Astrocyte (in vitro differentiated cells and primary cell): ENCODE results near the gene SRL. TPM values are rescaled to one million over a fixed set of nuclear protein-coding genes. Genes with fewer than 3 reads are reported as not detected.
A peak's percentile ranks its signal among the peaks of the same experiment; 100 is the strongest.

Experiments used
- DNase-seq: peaks from one replicate; pipeline ENCODE4 v3.0.0-alpha.2; 2010; ENCODE audit warnings: low read depth
- FAIRE-seq: peaks from 2 replicates; lab custom pipeline; 2011; peaks lifted over from hg19 to GRCh38; lab: Jason Lieb, UNC
- H2AFZ ChIP-seq: 2 replicates; pipeline ENCODE4 v1.6.0; 2012; ENCODE audit warnings: low read depth, low read length, inconsistent platforms
- H3K27ac ChIP-seq: 2 replicates; pipeline ENCODE4 v1.5.1; 2011; ENCODE audit warnings: low read depth, low read length, inconsistent platforms
- H3K27me3 ChIP-seq: 2 replicates; pipeline ENCODE4 v1.6.0; 2011; ENCODE audit warnings: low read length, inconsistent platforms; ENCODE audit not compliant: insufficient read depth
- H3K36me3 ChIP-seq: 2 replicates; pipeline ENCODE4 v1.5.1; 2011; ENCODE audit warnings: low read length, inconsistent platforms; ENCODE audit not compliant: insufficient read depth
- H3K4me1 ChIP-seq: 2 replicates; pipeline ENCODE4 v1.5.1; 2011; ENCODE audit warnings: low read length, inconsistent platforms; ENCODE audit not compliant: insufficient read depth
- H3K4me2 ChIP-seq: 2 replicates; pipeline ENCODE4 v1.6.0; 2012; ENCODE audit warnings: low read length, inconsistent platforms
- H3K4me3 ChIP-seq: 2 replicates; pipeline ENCODE4 v1.5.1; 2011; ENCODE audit warnings: low read depth, mild to moderate bottlenecking, low read length, inconsistent platforms; ENCODE audit not compliant: insufficient read depth
- H3K79me2 ChIP-seq: 2 replicates; pipeline ENCODE4 v1.6.0; 2012; ENCODE audit warnings: mild to moderate bottlenecking, low read length, inconsistent platforms; ENCODE audit not compliant: insufficient read depth
- H3K9ac ChIP-seq: 2 replicates; pipeline ENCODE4 v1.6.0; 2012; ENCODE audit warnings: mild to moderate bottlenecking, low read length, inconsistent platforms
- H3K9me3 ChIP-seq: 2 replicates; pipeline ENCODE4 v1.5.1; 2012; ENCODE audit warnings: low read depth, mild to moderate bottlenecking, low read length, inconsistent platforms; ENCODE audit not compliant: insufficient read depth
- H4K20me1 ChIP-seq: 2 replicates; pipeline ENCODE4 v1.6.0; 2012; ENCODE audit warnings: low read length, inconsistent platforms; ENCODE audit not compliant: insufficient read depth
- H3K27ac Mint-ChIP-seq: one replicate; pipeline ENCODE4 v1.8.0; 2021; ENCODE audit warnings: mild to moderate bottlenecking, mixed read lengths; ENCODE audit not compliant: unreplicated experiment
- H3K27me3 Mint-ChIP-seq: one replicate; pipeline ENCODE4 v1.8.0; 2021; ENCODE audit warnings: low read depth, mixed read lengths; ENCODE audit not compliant: unreplicated experiment
- H3K36me3 Mint-ChIP-seq: one replicate; pipeline ENCODE4 v1.8.0; 2021; ENCODE audit warnings: low read depth, mixed read lengths; ENCODE audit not compliant: unreplicated experiment
- H3K4me1 Mint-ChIP-seq: one replicate; pipeline ENCODE4 v1.8.0; 2021; ENCODE audit warnings: low read depth, mixed read lengths; ENCODE audit not compliant: unreplicated experiment
- H3K4me3 Mint-ChIP-seq: one replicate; pipeline ENCODE4 v1.8.0; 2021; ENCODE audit warnings: mild to moderate bottlenecking, moderate library complexity, mixed read lengths; ENCODE audit not compliant: unreplicated experiment
- H3K9me3 Mint-ChIP-seq: one replicate; pipeline ENCODE4 v1.8.0; 2021; ENCODE audit warnings: mild to moderate bottlenecking, mixed read lengths; ENCODE audit not compliant: unreplicated experiment
- EZH2 ChIP-seq: IDR thresholded peaks from 2 replicates; pipeline ENCODE4 v1.6.1; 2012; ENCODE audit warnings: mild to moderate bottlenecking, low read length, inconsistent platforms; ENCODE audit not compliant: insufficient read depth
- total RNA-seq: library from RNA; stranded (reverse); gene quantifications from 2 replicates; pipeline ENCODE4 v1.2.1, GENCODE V29; 2021
- TF ChIP-seq, protein P1 (sequence below): IDR thresholded peaks from 2 replicates; pipeline ENCODE4 v1.5.1; 2011; ENCODE audit warnings: low read depth, mild to moderate bottlenecking, inconsistent platforms, low read length, moderate library complexity; ENCODE audit not compliant: insufficient read depth

SRL gene
- total RNA-seq, 1 donor from 2014 or later: not detected

DNA sequence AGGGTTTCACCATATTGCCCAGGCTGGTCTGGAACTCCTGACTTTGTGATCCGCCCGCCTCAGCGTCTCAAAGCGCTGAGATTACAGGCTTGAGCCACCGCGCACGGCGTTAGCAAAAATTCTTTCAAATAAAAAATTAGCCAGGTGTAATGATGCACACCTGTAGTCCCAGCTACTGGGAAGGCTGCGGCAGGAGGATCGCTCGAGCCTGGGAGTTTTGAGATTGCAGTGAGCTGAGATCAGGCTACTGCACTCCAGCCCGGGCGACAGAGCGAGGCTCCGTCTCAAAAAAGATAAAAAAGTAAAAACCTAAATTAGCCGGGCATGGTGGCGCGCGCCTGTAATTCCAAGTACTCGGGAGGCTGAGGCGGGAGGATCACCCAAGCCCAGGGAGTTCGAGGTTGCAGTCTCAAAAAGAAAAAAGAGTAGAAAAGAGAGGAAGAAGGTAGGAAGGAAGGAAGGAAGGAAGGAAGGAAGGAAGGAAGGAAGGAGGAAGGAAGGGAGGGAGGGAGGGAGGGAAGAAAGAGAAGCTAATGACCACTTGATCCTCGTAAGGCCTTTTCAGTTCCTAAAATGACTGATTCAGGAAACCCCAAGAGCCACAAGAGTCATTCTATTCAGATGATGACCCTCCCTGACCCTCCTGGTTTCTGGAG lies 59.2 kb downstream of the SRL start:
- no peaks in the 10 kb centered on the region for H3K36me3 Mint-ChIP-seq
- H3K27ac Mint-ChIP-seq: peak overlapping the region; percentile 87
- H4K20me1 ChIP-seq: no peaks in the 10 kb centered on the region
- H3K4me2 ChIP-seq: peak overlapping the region; percentile 97
- H3K9ac ChIP-seq: peak overlapping the region; percentile 84
- H3K27me3 ChIP-seq: no peaks in the 10 kb centered on the region
- H3K27me3 Mint-ChIP-seq: peaks cover 3% of the 10 kb centered on the region
- H3K79me2 ChIP-seq: no peaks in the 10 kb centered on the region
- H3K4me3 ChIP-seq: peak overlapping the region; percentile 71
- peak overlapping the region; percentile 86 for H3K27ac ChIP-seq
- H3K9me3 ChIP-seq: no peaks in the 10 kb centered on the region
- peak overlapping the region; percentile 85 for H3K4me3 Mint-ChIP-seq
- H3K36me3 ChIP-seq: no peaks in the 10 kb centered on the region
- peaks cover 3% of the 10 kb centered on the region for H3K4me1 Mint-ChIP-seq
- H3K9me3 Mint-ChIP-seq: peaks cover 2% of the 10 kb centered on the region
- H2AFZ ChIP-seq: peak overlapping the region; percentile 96
- peaks cover 5% of the 10 kb centered on the region for H3K4me1 ChIP-seq
- TF ChIP-seq, protein P1, sequence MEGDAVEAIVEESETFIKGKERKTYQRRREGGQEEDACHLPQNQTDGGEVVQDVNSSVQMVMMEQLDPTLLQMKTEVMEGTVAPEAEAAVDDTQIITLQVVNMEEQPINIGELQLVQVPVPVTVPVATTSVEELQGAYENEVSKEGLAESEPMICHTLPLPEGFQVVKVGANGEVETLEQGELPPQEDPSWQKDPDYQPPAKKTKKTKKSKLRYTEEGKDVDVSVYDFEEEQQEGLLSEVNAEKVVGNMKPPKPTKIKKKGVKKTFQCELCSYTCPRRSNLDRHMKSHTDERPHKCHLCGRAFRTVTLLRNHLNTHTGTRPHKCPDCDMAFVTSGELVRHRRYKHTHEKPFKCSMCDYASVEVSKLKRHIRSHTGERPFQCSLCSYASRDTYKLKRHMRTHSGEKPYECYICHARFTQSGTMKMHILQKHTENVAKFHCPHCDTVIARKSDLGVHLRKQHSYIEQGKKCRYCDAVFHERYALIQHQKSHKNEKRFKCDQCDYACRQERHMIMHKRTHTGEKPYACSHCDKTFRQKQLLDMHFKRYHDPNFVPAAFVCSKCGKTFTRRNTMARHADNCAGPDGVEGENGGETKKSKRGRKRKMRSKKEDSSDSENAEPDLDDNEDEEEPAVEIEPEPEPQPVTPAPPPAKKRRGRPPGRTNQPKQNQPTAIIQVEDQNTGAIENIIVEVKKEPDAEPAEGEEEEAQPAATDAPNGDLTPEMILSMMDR: no peak
- no peak for TF ChIP-seq EZH2
- FAIRE-seq (no peak), DNase-seq (no peak)

DNA sequence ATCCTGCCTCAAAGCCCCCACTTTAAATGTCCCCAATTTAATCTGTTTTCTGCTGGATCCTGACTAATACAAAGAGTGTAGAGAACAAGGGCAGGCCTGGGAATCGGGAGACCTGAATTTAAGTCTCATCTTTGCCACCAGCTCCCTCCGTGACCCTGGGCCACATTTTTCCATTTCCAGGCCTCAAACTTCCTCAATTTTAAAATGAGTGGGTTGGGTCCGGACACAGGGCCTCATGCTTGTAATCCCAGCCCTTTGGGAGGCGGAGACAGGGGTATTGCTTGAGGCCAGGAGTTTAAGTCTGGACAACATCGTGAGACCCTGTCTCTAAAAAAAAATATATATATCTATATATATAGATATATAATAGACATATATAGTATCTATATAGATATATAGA lies 61.4 kb downstream of the SRL start:
- Histone ChIP-seq H3K9ac (no peak overlapping the region), H3K27me3 (no peaks in the 10 kb centered on the region), H3K4me2 (no peak overlapping the region), H3K79me2 (no peaks in the 10 kb centered on the region), H2AFZ (no peak overlapping the region), H3K4me3 (no peak overlapping the region), H3K4me1 (peaks cover 12% of the 10 kb centered on the region), H3K9me3 (no peaks in the 10 kb centered on the region), H3K36me3 (no peaks in the 10 kb centered on the region), H4K20me1 (no peaks in the 10 kb centered on the region), H3K27ac (no peak overlapping the region)
- Mint-ChIP-seq H3K4me1 (peaks cover 15% of the 10 kb centered on the region), H3K9me3 (peaks cover 2% of the 10 kb centered on the region), H3K27ac (peak overlapping the region; percentile 34), H3K36me3 (no peaks in the 10 kb centered on the region), H3K27me3 (peaks cover 3% of the 10 kb centered on the region), H3K4me3 (no peak overlapping the region)
- no peak for TF ChIP-seq EZH2
- TF ChIP-seq, protein P1: no peak
- DNase-seq (no peak), FAIRE-seq (no peak)

DNA sequence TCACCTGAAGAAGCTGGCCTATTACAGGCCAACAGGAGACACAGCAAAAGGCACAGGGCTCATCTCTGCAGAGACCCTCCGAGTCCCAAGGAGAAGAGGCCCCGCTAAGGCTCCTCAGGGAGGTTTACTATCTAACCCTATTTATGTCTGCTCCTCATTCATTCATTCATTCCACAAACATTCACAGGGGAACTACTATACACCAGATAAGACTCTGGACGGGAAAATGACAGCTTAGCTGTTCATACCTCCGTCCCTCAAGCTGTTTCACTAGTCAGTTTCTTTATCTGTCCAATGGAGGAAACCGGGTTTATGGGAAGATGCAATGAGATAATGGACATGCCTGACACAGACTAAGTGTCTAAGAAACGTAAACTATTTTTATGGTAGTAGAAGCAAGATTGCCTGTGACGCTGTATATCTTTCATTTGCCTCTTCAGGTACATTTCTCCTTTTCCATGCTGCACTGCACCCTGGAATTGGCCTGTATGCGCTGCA lies 62.1 kb downstream of the SRL start:
- H2AFZ ChIP-seq: no peak overlapping the region
- Mint-ChIP-seq H3K9me3 (peaks cover 2% of the 10 kb centered on the region), H3K27ac (no peak overlapping the region), H3K27me3 (peaks cover 3% of the 10 kb centered on the region), H3K4me3 (no peak overlapping the region), H3K4me1 (peaks cover 15% of the 10 kb centered on the region), H3K36me3 (no peaks in the 10 kb centered on the region)
- FAIRE-seq (no peak), DNase-seq (no peak)
- no peaks in the 10 kb centered on the region for H3K9me3 ChIP-seq
- no peak overlapping the region for H3K9ac ChIP-seq
- no peak overlapping the region for H3K4me2 ChIP-seq
- H4K20me1 ChIP-seq: no peaks in the 10 kb centered on the region
- H3K4me1 ChIP-seq: peaks cover 12% of the 10 kb centered on the region
- H3K36me3 ChIP-seq: no peaks in the 10 kb centered on the region
- TF ChIP-seq, protein P1: no peak
- TF ChIP-seq EZH2: no peak
- H3K4me3 ChIP-seq: no peak overlapping the region
- H3K27me3 ChIP-seq: no peaks in the 10 kb centered on the region
- H3K27ac ChIP-seq: no peak overlapping the region
- no peaks in the 10 kb centered on the region for H3K79me2 ChIP-seq
